Gastroesophageal sphincter (tissue), 3 donors: ENCODE measurements around the gene C8A.

Experiments
- POLR2A ChIP-seq, 2 donors: fragments of 450-650 bp; IDR thresholded peaks; one replicate each; pipeline ENCODE4 v1.6.1; 2017; ENCODE audit warnings: antibody characterized with exemption in 2 of 2, mild to moderate bottlenecking in 2 of 2, moderate library complexity in 1 of 2
- POLR2AphosphoS5 ChIP-seq: sonication (generic); formaldehyde crosslinking; IDR thresholded peaks from one replicate; pipeline ENCODE4 v1.6.1; 2017; ENCODE audit warnings: antibody characterized with exemption
- TF ChIP-seq, protein P1 (sequence below), 4 experiments: fragments of 200-600 bp in 2 of 4; fragments of 450-650 bp in 2 of 4; sonication (generic) in 1 of 4; IDR thresholded peaks; one replicate each; pipeline ENCODE4 v1.5.1; 2017 to 2019; ENCODE audit warnings: antibody characterized with exemption in 4 of 4, mild to moderate bottlenecking in 2 of 4, moderate library complexity in 2 of 4

GRCh38 chr1:56952501-56952900, 97.9 kb downstream of the C8A start:
- TF ChIP-seq POLR2A (IDR thresholded peaks at IDR 0.05) (no peak), POLR2AphosphoS5 (no peak)
- TF ChIP-seq, protein P1, sequence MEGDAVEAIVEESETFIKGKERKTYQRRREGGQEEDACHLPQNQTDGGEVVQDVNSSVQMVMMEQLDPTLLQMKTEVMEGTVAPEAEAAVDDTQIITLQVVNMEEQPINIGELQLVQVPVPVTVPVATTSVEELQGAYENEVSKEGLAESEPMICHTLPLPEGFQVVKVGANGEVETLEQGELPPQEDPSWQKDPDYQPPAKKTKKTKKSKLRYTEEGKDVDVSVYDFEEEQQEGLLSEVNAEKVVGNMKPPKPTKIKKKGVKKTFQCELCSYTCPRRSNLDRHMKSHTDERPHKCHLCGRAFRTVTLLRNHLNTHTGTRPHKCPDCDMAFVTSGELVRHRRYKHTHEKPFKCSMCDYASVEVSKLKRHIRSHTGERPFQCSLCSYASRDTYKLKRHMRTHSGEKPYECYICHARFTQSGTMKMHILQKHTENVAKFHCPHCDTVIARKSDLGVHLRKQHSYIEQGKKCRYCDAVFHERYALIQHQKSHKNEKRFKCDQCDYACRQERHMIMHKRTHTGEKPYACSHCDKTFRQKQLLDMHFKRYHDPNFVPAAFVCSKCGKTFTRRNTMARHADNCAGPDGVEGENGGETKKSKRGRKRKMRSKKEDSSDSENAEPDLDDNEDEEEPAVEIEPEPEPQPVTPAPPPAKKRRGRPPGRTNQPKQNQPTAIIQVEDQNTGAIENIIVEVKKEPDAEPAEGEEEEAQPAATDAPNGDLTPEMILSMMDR (IDR thresholded peaks at IDR 0.05) = no peak
